A673 (cell line): ENCODE results near the gene DPH7. TPM values are rescaled to one million over a fixed set of nuclear protein-coding genes. Genes with fewer than 3 reads are reported as not detected.
"Not testable (repeated sequence)": the region's sequence is repeated elsewhere in the genome, so short reads cannot be mapped to it uniquely, and the experiment has no call there.

ENCODE experiments used
- BruUV-seq: library from RNA; stranded (reverse); fragments of 400-500 nt; replicated peaks from 2 replicates; lab custom pipeline; 2021; lab: Mats Ljungman, UMichigan
- CTCF ChIA-PET: fragments of 300-600 bp; sonication (Branson Sonifier 250); formaldehyde crosslinking; loops from one replicate; lab custom pipeline; 2022; ENCODE audit warnings: antibody characterized with exemption; lab: Charles Lee
- POLR2A ChIA-PET: fragments of 300-600 bp; sonication (Branson Sonifier 250); formaldehyde crosslinking; loops from one replicate; lab custom pipeline; 2022; ENCODE audit warnings: antibody characterized with exemption; ENCODE audit not compliant: low non-redundant PET; lab: Charles Lee
- DNase-seq: peaks from one replicate; pipeline ENCODE4 v3.0.0-alpha.2; 2015; ENCODE audit warnings: low spot score
- H3K27ac ChIP-seq: fragments of 200-600 bp; sonication (generic); 2 replicates; pipeline ENCODE4 v1.5.1; 2016; ENCODE audit warnings: mixed run types, low read depth, mild to moderate bottlenecking, mixed read lengths, antibody characterized with exemption, low read length; ENCODE audit not compliant: poor library complexity, severe bottlenecking
- H3K27me3 ChIP-seq: fragments of 200-600 bp; sonication (generic); replicated peaks from 2 replicates; pipeline ENCODE4 v1.6.1; 2017; ENCODE audit warnings: mixed run types, low read depth, mild to moderate bottlenecking, mixed read lengths, antibody characterized with exemption, low read length; ENCODE audit not compliant: insufficient read depth, poor library complexity
- H3K36me3 ChIP-seq: fragments of 200-600 bp; sonication (generic); 2 replicates; pipeline ENCODE4 v1.6.1; 2016; ENCODE audit warnings: mixed run types, mild to moderate bottlenecking, mixed read lengths, antibody characterized with exemption, low read length; ENCODE audit not compliant: insufficient read depth, poor library complexity, severe bottlenecking
- H3K4me1 ChIP-seq: fragments of 200-600 bp; sonication (generic); 2 replicates; pipeline ENCODE4 v1.6.1; 2017; ENCODE audit warnings: mixed run types, mild to moderate bottlenecking, mixed read lengths, antibody characterized with exemption, low read length; ENCODE audit not compliant: insufficient read depth, poor library complexity, severe bottlenecking
- H3K4me3 ChIP-seq: fragments of 200-600 bp; sonication (generic); 2 replicates; pipeline ENCODE4 v1.5.1; 2016; ENCODE audit warnings: low read depth, mixed run types, mild to moderate bottlenecking, mixed read lengths, low read length; ENCODE audit not compliant: poor library complexity, severe bottlenecking
- H3K9me3 ChIP-seq: fragments of 200-600 bp; sonication (generic); 2 replicates; pipeline ENCODE4 v1.6.1; 2016; ENCODE audit warnings: mixed run types, low read depth, mild to moderate bottlenecking, mixed read lengths, antibody characterized with exemption, low read length; ENCODE audit not compliant: poor library complexity, severe bottlenecking
- EZH2 ChIP-seq: fragments of 200-600 bp; sonication (generic); IDR thresholded peaks from 2 replicates; pipeline ENCODE4 v1.6.1; 2017; ENCODE audit warnings: borderline replicate concordance, low read depth, mild to moderate bottlenecking, mixed read lengths, antibody characterized with exemption, low read length; ENCODE audit not compliant: poor library complexity, severe bottlenecking
- intact Hi-C: fragments of 100-400 bp; cut with micrococcal nuclease; formaldehyde crosslinking; loops from one replicate; pipeline ENCODE4 v1.10.0; 2022; ENCODE audit not compliant: unreplicated experiment
- total RNA-seq: library from RNA; stranded (reverse); gene quantifications from 2 replicates; pipeline ENCODE4 v1.2.3, GENCODE V29; 2021
- TF ChIP-seq, protein P1 (sequence below): fragments of 300-800, 200-600 bp; sonication (generic); conservative IDR thresholded peaks from 2 replicates; pipeline ENCODE4 v1.5.1; 2017; ENCODE audit warnings: low read depth, mild to moderate bottlenecking, antibody characterized with exemption, low read length, moderate library complexity, mixed read lengths

The DPH7 gene
- total RNA-seq, 1 experiment from 2014 or later = 56.9 TPM

DNA sequence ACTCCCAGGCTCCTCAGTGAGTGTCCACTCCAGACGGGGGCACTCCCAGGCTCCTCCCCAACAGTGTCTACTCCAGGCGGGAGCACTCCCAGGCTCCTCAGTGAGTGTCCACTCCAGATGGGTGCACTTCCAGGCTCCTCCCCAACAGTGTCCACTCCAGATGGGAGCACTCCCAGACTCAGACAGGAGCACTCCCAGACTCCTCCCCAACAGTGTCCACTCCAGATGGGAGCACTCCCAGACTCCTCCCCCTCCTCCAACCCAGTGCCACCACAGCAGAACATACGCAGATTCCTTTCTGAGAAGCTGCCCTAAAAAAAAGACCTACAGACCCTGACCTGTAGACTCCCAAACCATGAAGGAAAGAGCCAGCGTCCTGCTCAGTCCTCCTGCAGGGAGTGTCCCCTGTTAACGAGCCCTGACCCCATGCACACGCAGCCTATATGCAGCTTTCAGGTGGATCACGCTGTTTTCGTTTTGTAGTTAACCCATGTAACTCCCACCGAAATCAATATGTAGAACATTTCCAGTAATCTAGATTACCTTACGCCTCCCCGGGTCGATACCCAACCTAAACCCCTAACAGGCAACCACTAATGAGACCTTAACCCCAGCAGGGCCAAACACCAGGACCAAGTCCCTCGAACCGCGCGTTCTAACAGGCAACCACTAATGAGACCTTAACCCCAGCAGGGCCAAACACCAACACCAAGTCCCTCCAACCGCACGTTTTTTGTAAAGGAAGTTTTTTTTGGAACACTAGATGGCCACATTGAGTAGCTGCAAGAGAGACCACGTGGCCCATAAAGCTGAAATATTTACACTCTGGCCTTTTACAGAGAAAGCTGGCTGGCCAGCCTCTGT, 44.2 kb downstream of the DPH7 start:
- no peaks in the 10 kb centered on the region for H3K4me1 ChIP-seq
- no peaks in the 10 kb centered on the region for H3K9me3 ChIP-seq
- intact Hi-C loops = no loop called here
- H3K36me3 ChIP-seq = no peaks in the 10 kb centered on the region
- no peaks in the 10 kb centered on the region for H3K27me3 ChIP-seq
- ChIA-PET POLR2A (interaction anchor here (0.6 to 0.7 kb wide), 2 partner anchors 233 to 243 kb away, joined by 3 to 12 read pairs; no protein-coding TSS in a partner anchor), CTCF (interaction anchor here (0.5 to 0.7 kb wide), 3 partner anchors 44 to 440 kb away, joined by 3 read pairs; no protein-coding TSS in a partner anchor)
- TF ChIP-seq, protein P1, sequence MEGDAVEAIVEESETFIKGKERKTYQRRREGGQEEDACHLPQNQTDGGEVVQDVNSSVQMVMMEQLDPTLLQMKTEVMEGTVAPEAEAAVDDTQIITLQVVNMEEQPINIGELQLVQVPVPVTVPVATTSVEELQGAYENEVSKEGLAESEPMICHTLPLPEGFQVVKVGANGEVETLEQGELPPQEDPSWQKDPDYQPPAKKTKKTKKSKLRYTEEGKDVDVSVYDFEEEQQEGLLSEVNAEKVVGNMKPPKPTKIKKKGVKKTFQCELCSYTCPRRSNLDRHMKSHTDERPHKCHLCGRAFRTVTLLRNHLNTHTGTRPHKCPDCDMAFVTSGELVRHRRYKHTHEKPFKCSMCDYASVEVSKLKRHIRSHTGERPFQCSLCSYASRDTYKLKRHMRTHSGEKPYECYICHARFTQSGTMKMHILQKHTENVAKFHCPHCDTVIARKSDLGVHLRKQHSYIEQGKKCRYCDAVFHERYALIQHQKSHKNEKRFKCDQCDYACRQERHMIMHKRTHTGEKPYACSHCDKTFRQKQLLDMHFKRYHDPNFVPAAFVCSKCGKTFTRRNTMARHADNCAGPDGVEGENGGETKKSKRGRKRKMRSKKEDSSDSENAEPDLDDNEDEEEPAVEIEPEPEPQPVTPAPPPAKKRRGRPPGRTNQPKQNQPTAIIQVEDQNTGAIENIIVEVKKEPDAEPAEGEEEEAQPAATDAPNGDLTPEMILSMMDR = peak; percentile 79
- no peak for TF ChIP-seq EZH2
- peak; percentile 78 for DNase-seq
- no TSS peak for BruUV-seq
- H3K4me3 ChIP-seq = no peak overlapping the region
- H3K27ac ChIP-seq = peak overlapping the region; percentile 50

DNA sequence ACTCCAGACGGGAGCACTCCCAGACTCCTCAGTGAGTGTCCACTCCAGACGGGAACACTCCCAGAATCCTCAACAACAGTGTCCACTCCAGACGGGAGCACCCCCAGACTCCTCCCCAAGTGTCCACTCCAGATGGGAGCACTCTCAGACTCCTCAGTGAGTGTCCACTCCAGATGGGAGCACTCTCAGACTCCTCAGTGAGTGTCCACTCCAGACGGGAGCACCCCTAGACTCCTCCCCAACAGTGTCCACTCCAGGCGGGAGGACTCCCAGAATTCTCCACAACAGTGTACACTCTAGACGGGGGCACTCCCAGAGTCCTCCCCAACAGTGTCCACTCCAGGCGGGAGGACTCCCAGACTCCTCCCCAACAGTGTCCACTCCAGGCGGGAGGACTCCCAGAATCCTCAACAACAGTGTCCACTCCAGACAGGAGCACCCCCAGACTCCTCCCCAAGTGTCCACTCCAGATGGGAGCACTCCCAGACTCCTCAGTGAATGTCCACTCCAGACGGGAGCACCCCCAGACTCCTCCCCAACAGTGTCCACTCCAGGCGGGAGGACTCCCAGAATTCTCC, 45.7 kb downstream of the DPH7 start:
- H3K27ac ChIP-seq, intact Hi-C loops, DNase-seq, H3K36me3 ChIP-seq, BruUV-seq, H3K4me1 ChIP-seq, H3K27me3 ChIP-seq, POLR2A ChIA-PET, H3K9me3 ChIP-seq, H3K4me3 ChIP-seq: not testable (repeated sequence)
- CTCF ChIA-PET = interaction anchor here (0.6 kb wide), 1 partner anchor 110 kb away, joined by 4 read pairs; the partner anchor contains the start of genes EXD3 and NOXA1

DNA sequence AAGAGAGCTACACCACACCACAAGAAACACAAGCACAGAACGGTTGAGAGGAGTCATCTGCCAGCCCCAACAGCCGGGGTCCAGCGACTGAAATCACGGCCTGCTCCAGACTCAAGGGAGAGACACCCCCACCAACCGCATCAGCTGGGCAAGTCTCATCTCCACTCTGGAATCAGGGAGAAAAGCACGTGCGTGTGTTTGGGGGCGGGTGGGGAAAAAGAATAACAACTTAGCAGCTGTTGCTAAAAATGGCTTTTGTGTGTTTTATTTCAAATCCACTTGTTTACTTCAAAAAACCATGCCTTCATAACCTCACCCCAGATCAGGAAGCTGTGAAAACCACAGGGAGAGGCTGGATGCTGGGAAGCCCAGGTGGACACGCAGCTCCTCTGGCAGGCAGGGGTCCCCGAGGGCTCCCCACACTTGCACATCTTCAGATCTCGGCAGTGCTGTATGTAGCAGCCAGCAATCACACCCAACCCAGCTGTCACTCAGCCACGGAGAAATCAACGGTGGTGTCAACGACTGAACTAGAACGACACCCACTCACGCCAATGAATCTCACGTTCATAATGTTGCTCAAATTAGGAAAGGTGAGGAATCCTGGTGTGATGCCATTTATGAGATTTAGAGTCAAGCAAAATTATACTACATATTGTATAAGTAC, 47.5 kb downstream of the DPH7 start:
- H3K4me3 ChIP-seq = no peak overlapping the region
- ChIA-PET POLR2A (no interaction called here), CTCF (no interaction called here)
- no peak overlapping the region for H3K27ac ChIP-seq
- no TSS peak for BruUV-seq
- DNase-seq = no peak
- no peaks in the 10 kb centered on the region for H3K4me1 ChIP-seq
- H3K27me3 ChIP-seq = no peaks in the 10 kb centered on the region
- TF ChIP-seq, protein P1 = no peak
- TF ChIP-seq EZH2 = no peak
- no peaks in the 10 kb centered on the region for H3K9me3 ChIP-seq
- no peaks in the 10 kb centered on the region for H3K36me3 ChIP-seq
- intact Hi-C loops = no loop called here
